Caco-2 (cell line): ENCODE measurements around the gene LLCFC1. TPM values are rescaled to one million over a fixed set of nuclear protein-coding genes. Genes with fewer than 3 reads are reported as not detected.

ENCODE experiments used
- BruUV-seq: library from RNA; stranded (reverse); fragments of 400-500 nt; replicated peaks from 2 replicates; lab custom pipeline; 2021; lab: Mats Ljungman, UMichigan
- CTCF ChIA-PET: fragments of 300-600 bp; sonication (Branson Sonifier 250); formaldehyde crosslinking; loops from one replicate; lab custom pipeline; 2022; ENCODE audit warnings: antibody characterized with exemption; lab: Charles Lee
- POLR2A ChIA-PET: fragments of 300-600 bp; sonication (Branson Sonifier 250); formaldehyde crosslinking; loops from one replicate; lab custom pipeline; 2022; ENCODE audit warnings: antibody characterized with exemption; lab: Charles Lee
- DNase-seq, 2 experiments: peaks; one replicate each; pipeline versions ENCODE4 v3.0.0 to v3.0.0-alpha.2; 2020 to 2022
- H3K27me3 ChIP-seq: replicated peaks from 2 replicates; pipeline ENCODE4 v1.6.0; 2011; ENCODE audit warnings: low read length; ENCODE audit not compliant: control insufficient read depth, insufficient read depth
- H3K36me3 ChIP-seq: 2 replicates; pipeline ENCODE4 v1.5.1; 2011; ENCODE audit warnings: low read length; ENCODE audit not compliant: control insufficient read depth, insufficient read depth
- H3K4me1 ChIP-seq: fragments of 250-450 bp; sonication (Bioruptor Pico); 2 replicates; pipeline ENCODE4 v1.5.1; 2020; ENCODE audit warnings: mild to moderate bottlenecking
- H3K4me3 ChIP-seq: 2 replicates; pipeline ENCODE4 v1.5.1; 2011; ENCODE audit warnings: low read depth, mild to moderate bottlenecking, control low read depth, low read length
- H3K9me3 ChIP-seq: fragments of 250-450 bp; sonication (Bioruptor Pico); 2 replicates; pipeline ENCODE4 v1.5.1; 2020; ENCODE audit warnings: mild to moderate bottlenecking, moderate library complexity
- H3K27ac Mint-ChIP-seq: one replicate; pipeline ENCODE4 v1.8.0; 2022; ENCODE audit warnings: mixed read lengths; ENCODE audit not compliant: unreplicated experiment
- H3K27me3 Mint-ChIP-seq: one replicate; pipeline ENCODE4 v1.8.0; 2022; ENCODE audit warnings: mixed read lengths; ENCODE audit not compliant: insufficient read depth, unreplicated experiment
- H3K36me3 Mint-ChIP-seq: one replicate; pipeline ENCODE4 v1.8.0; 2022; ENCODE audit warnings: mild to moderate bottlenecking, mixed read lengths; ENCODE audit not compliant: insufficient read depth, unreplicated experiment
- H3K4me1 Mint-ChIP-seq: one replicate; pipeline ENCODE4 v1.8.0; 2022; ENCODE audit warnings: low read depth, mixed read lengths; ENCODE audit not compliant: unreplicated experiment
- H3K4me3 Mint-ChIP-seq: one replicate; pipeline ENCODE4 v1.8.0; 2022; ENCODE audit warnings: mild to moderate bottlenecking, moderate library complexity, mixed read lengths; ENCODE audit not compliant: unreplicated experiment
- H3K9me3 Mint-ChIP-seq: one replicate; pipeline ENCODE4 v1.8.0; 2022; ENCODE audit warnings: mixed read lengths; ENCODE audit not compliant: unreplicated experiment
- CTCF ChIP-seq, 2 experiments: fragments of 200-600 bp in 1 of 2; IDR thresholded peaks; 1 replicate in 1 of 2; 2 replicates in 1 of 2; pipeline versions ENCODE4 v1.5.1 to v1.8.0; 2011 to 2022; ENCODE audit warnings: antibody characterized with exemption in 1 of 2, control low read depth in 1 of 2, inconsistent platforms in 1 of 2, low read depth in 1 of 2, low read length in 1 of 2, mild to moderate bottlenecking in 1 of 2, moderate library complexity in 1 of 2; ENCODE audit not compliant: insufficient read depth in 1 of 2, severe bottlenecking in 1 of 2, unreplicated experiment in 1 of 2
- intact Hi-C: fragments of 100-400 bp; cut with micrococcal nuclease; formaldehyde crosslinking; loops from one replicate; pipeline ENCODE4 v1.10.0; 2022; ENCODE audit not compliant: unreplicated experiment
- total RNA-seq: library from RNA; stranded (reverse); gene quantifications from 2 replicates; pipeline ENCODE4 v1.2.3, GENCODE V29; 2022

The LLCFC1 gene
- total RNA-seq, 1 experiment from 2014 or later = not detected

- Histone ChIP-seq H3K4me3 (no peak overlapping the region), H3K4me1 (peaks cover 23% of the 10 kb centered on the region), H3K36me3 (no peaks in the 10 kb centered on the region), H3K27me3 (no peaks in the 10 kb centered on the region), H3K9me3 (no peaks in the 10 kb centered on the region)
- DNase-seq = no peak
- peaks cover 11% of the 10 kb centered on the region for H3K4me1 Mint-ChIP-seq
- no peak overlapping the region for H3K4me3 Mint-ChIP-seq
- intact Hi-C loops = no loop called here
- no peak for TF ChIP-seq CTCF (IDR thresholded peaks at IDR 0.05; ENCODE audit: insufficient read depth in 1 of 2, low read depth in 1 of 2, low read length in 1 of 2, severe bottlenecking in 1 of 2, unreplicated experiment in 1 of 2)
- H3K27me3 Mint-ChIP-seq = no peaks in the 10 kb centered on the region
- POLR2A ChIA-PET = no interaction called here
- no peaks in the 10 kb centered on the region for H3K36me3 Mint-ChIP-seq
- CTCF ChIA-PET = no interaction called here
- no TSS peak for BruUV-seq
- peak overlapping the region; percentile 60 for H3K27ac Mint-ChIP-seq
- no peaks in the 10 kb centered on the region for H3K9me3 Mint-ChIP-seq
These were observed 19.6 kb upstream of the LLCFC1 start for GRCh38 chr7:142919656-142920055.

DNA sequence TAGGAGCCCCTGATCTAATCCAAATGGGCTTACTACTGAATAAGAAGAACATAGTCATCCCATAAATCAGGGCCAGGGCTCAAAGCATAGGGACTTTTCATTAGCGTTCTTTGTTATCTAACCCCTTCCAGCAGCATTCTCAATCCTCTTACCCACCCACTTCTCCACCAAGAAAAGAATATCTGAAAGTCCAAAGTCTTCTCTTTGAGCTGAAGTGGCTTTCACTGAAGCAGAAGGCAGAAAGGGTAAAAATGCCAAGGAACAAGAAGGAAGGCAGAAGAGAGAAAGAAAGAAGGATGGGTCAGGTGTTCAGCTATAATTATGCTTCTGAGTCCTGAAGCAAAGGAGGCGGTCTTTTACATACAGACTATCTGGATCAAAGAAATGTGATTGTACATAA is 15.9 kb upstream of the LLCFC1 start:
- H3K36me3 ChIP-seq = no peaks in the 10 kb centered on the region
- Mint-ChIP-seq H3K4me1 (peaks cover 15% of the 10 kb centered on the region), H3K9me3 (no peaks in the 10 kb centered on the region), H3K36me3 (no peaks in the 10 kb centered on the region), H3K4me3 (no peak overlapping the region), H3K27me3 (no peaks in the 10 kb centered on the region), H3K27ac (peak overlapping the region; percentile 65)
- intact Hi-C loops = loop anchor here (1.0 kb wide), 1 partner anchor 10 kb away; no protein-coding TSS in a partner anchor
- H3K27me3 ChIP-seq = no peaks in the 10 kb centered on the region
- no peak for DNase-seq
- BruUV-seq = no TSS peak
- H3K9me3 ChIP-seq = no peaks in the 10 kb centered on the region
- CTCF ChIA-PET = interaction anchor here (0.6 to 2.0 kb wide), 2 partner anchors 13 to 292 kb away, joined by 3 to 6 read pairs; no protein-coding TSS in a partner anchor
- TF ChIP-seq CTCF (IDR thresholded peaks at IDR 0.05; ENCODE audit: insufficient read depth in 1 of 2, low read depth in 1 of 2, low read length in 1 of 2, severe bottlenecking in 1 of 2, unreplicated experiment in 1 of 2) = no peak
- POLR2A ChIA-PET = no interaction called here
- no peak overlapping the region for H3K4me3 ChIP-seq
- H3K4me1 ChIP-seq = peaks cover 20% of the 10 kb centered on the region

DNA sequence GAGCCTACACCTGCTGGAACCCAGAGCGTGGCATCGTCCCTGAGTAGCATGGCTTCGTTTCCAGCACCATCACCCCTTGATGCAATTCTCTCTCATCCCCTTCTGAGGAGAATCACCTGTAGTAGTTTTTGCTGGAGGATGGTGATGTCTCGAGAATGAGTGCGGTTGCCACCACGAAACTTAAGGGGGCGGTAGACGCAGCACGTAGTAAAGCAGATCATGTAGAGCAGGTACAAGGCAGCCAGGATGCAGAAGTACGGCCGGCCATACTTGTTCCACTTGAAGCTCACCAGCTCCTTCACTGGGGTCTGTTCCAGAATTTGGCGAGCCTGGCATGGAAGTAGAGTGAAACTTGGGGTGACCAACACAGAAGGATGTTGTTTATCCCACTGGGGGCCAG is 13.9 kb upstream of the LLCFC1 start:
- BruUV-seq = no TSS peak
- POLR2A ChIA-PET = no interaction called here

More for the DNA sequence above, 13.9 kb upstream of the LLCFC1 start:
- H3K9me3 ChIP-seq = no peaks in the 10 kb centered on the region
- no peaks in the 10 kb centered on the region for H3K36me3 ChIP-seq
- Mint-ChIP-seq H3K36me3 (no peaks in the 10 kb centered on the region), H3K27me3 (no peaks in the 10 kb centered on the region), H3K4me1 (peaks cover 15% of the 10 kb centered on the region), H3K4me3 (no peak overlapping the region), H3K27ac (no peak overlapping the region), H3K9me3 (no peaks in the 10 kb centered on the region)
- no peaks in the 10 kb centered on the region for H3K27me3 ChIP-seq
- H3K4me1 ChIP-seq = peaks cover 20% of the 10 kb centered on the region
- no peak for DNase-seq
- CTCF ChIA-PET = interaction anchor here (0.6 kb wide), 1 partner anchor 10 kb away, joined by 3 read pairs; no protein-coding TSS in a partner anchor
- intact Hi-C loops = no loop called here
- H3K4me3 ChIP-seq = no peak overlapping the region
- no peak for TF ChIP-seq CTCF (IDR thresholded peaks at IDR 0.05; ENCODE audit: insufficient read depth in 1 of 2, low read depth in 1 of 2, low read length in 1 of 2, severe bottlenecking in 1 of 2, unreplicated experiment in 1 of 2)
